ENCODE measurements around the gene RPL38.

Gene RPL38

DNA sequence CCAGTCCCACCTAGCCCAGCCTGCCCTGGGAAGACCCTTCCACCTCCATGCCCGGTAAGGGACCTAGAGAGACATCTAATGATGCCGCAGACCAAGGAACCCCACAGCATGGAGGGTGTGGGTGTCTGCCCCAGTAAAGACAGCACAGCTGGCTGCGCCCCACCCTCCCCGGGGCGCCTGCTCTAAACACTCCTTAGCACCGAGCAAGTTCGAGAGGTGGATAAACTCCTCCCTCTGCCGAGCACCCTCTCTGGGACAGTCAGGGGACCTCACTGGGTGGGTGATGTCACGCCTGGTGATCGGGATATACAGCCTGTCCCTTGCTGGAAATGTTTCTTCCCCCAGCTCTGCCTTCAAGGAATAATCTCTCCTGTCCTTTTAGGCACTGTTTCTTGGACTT is 53.8 kb downstream of the RPL38 start:
- TF ChIP-seq ZNF70 (CRISPR knock-in tag; IDR thresholded peaks at IDR 0.05) (no peak), BACH2 (CRISPR knock-in tag; IDR thresholded peaks at IDR 0.05; ENCODE audit: borderline replicate concordance) (no peak), CSDC2 (CRISPR knock-in tag; IDR thresholded peaks at IDR 0.05) (no peak), ISL1 (CRISPR knock-in tag; IDR thresholded peaks at IDR 0.05) (no peak)
- TF ChIP-seq, protein P1, sequence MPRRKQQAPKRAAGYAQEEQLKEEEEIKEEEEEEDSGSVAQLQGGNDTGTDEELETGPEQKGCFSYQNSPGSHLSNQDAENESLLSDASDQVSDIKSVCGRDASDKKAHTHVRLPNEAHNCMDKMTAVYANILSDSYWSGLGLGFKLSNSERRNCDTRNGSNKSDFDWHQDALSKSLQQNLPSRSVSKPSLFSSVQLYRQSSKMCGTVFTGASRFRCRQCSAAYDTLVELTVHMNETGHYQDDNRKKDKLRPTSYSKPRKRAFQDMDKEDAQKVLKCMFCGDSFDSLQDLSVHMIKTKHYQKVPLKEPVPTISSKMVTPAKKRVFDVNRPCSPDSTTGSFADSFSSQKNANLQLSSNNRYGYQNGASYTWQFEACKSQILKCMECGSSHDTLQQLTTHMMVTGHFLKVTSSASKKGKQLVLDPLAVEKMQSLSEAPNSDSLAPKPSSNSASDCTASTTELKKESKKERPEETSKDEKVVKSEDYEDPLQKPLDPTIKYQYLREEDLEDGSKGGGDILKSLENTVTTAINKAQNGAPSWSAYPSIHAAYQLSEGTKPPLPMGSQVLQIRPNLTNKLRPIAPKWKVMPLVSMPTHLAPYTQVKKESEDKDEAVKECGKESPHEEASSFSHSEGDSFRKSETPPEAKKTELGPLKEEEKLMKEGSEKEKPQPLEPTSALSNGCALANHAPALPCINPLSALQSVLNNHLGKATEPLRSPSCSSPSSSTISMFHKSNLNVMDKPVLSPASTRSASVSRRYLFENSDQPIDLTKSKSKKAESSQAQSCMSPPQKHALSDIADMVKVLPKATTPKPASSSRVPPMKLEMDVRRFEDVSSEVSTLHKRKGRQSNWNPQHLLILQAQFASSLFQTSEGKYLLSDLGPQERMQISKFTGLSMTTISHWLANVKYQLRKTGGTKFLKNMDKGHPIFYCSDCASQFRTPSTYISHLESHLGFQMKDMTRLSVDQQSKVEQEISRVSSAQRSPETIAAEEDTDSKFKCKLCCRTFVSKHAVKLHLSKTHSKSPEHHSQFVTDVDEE (CRISPR knock-in tag; IDR thresholded peaks at IDR 0.05) = no peak

DNA sequence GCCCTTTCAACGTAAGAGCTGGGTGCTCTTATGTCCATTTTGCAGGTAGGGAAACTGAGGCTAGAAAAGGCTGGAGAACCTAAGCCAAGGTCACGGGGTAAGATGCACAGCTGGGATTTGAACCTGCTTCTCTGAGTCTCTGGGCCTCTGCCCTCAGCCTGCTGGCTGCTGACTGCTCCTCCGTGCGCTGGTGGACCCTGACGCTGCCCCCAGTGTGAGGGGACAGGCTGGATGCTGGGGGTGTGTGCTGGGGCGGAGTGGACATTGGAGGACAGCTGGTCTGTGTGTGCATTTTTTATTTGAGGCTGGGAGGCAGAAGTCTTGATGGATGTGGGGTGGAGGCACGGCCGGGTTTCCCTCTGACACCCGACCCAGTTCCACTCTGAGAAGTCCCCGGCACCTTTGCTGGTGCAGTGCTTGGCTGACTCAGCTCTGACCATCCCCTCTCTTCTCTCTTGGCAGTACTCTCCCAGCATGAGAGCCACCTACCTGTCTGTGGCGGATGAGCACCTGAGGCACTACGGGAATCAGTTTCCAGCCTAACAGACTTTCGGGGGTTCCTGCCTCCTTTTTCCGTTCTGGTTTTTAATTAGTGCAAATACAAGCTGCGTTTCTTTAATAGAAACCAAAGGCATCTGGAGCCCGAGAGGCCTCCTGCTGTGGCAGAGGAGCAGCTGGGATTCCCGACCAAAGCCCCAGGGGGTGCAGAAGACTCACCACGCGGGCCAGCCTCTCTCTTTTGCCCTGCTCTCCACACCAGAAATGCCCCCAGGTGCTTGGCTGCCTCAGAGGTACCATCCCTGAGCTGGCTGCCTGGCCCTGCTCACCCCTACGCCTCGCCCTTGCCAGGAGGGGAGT is 56.4 kb downstream of the RPL38 start:
- ATAC-seq = no peak
- TF ChIP-seq ZNF565 (CRISPR knock-in tag; conservative IDR thresholded peaks at IDR 0.05; ENCODE audit: low read depth) = no peak
- no peak for TF ChIP-seq ZFP3 (CRISPR knock-in tag; IDR thresholded peaks at IDR 0.05)
- TF ChIP-seq GLIS3 (CRISPR knock-in tag; IDR thresholded peaks at IDR 0.05) = no peak
- TF ChIP-seq TCF4 (CRISPR knock-in tag; IDR thresholded peaks at IDR 0.05; ENCODE audit: borderline replicate concordance) = no peak
- TF ChIP-seq, protein P2, sequence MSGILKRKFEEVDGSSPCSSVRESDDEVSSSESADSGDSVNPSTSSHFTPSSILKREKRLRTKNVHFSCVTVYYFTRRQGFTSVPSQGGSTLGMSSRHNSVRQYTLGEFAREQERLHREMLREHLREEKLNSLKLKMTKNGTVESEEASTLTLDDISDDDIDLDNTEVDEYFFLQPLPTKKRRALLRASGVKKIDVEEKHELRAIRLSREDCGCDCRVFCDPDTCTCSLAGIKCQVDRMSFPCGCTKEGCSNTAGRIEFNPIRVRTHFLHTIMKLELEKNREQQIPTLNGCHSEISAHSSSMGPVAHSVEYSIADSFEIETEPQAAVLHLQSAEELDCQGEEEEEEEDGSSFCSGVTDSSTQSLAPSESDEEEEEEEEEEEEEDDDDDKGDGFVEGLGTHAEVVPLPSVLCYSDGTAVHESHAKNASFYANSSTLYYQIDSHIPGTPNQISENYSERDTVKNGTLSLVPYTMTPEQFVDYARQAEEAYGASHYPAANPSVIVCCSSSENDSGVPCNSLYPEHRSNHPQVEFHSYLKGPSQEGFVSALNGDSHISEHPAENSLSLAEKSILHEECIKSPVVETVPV (CRISPR knock-in tag; IDR thresholded peaks at IDR 0.05) = no peak
- no peak for TF ChIP-seq BACH2 (CRISPR knock-in tag; IDR thresholded peaks at IDR 0.05; ENCODE audit: borderline replicate concordance)
- TF ChIP-seq ESRRG (CRISPR knock-in tag; IDR thresholded peaks at IDR 0.05) = no peak
- no peak for TF ChIP-seq ZNF70 (CRISPR knock-in tag; IDR thresholded peaks at IDR 0.05)
- no peak for TF ChIP-seq ZNF8 (CRISPR knock-in tag; IDR thresholded peaks at IDR 0.05)
- TF ChIP-seq ZC3H10 (CRISPR knock-in tag; IDR thresholded peaks at IDR 0.05) = no peak
- no peak for TF ChIP-seq ISL1 (CRISPR knock-in tag; IDR thresholded peaks at IDR 0.05)
- TF ChIP-seq ARNTL (CRISPR knock-in tag; IDR thresholded peaks at IDR 0.05; ENCODE audit: borderline replicate concordance, low read depth) = no peak
- TF ChIP-seq PPARA (CRISPR knock-in tag; IDR thresholded peaks at IDR 0.05; ENCODE audit: borderline replicate concordance) = no peak

More for the DNA sequence above, 53.8 kb downstream of the RPL38 start:
- no peak for ATAC-seq

Data from SK-N-SH treated with all-trans-retinoic acid at 6 μM for 48 hours (cell line).